OCI-LY7 (cell line): ENCODE results near the gene TULP4. TPM values are rescaled to one million over a fixed set of nuclear protein-coding genes. Genes with fewer than 3 reads are reported as not detected.

ENCODE experiments used
- BruUV-seq: library from RNA; stranded (reverse); fragments of 400-500 nt; replicated peaks from 2 replicates; lab custom pipeline; 2021; lab: Mats Ljungman, UMichigan
- CTCF ChIA-PET: fragments of 300-600 bp; sonication (Branson Sonifier 250); formaldehyde crosslinking; loops from one replicate; lab custom pipeline; 2022; ENCODE audit warnings: antibody characterized with exemption; ENCODE audit not compliant: unreplicated experiment; lab: Charles Lee
- POLR2A ChIA-PET: fragments of 300-600 bp; sonication (Branson Sonifier 250); formaldehyde crosslinking; loops from one replicate; lab custom pipeline; 2022; ENCODE audit warnings: antibody characterized with exemption; lab: Charles Lee
- DNase-seq: peaks from one replicate; pipeline ENCODE4 v3.0.0-alpha.2; 2015; ENCODE audit warnings: low spot score
- H2AFZ ChIP-seq: fragments of 200-600 bp; sonication (generic), shearing (Covaris generic); 2 replicates; pipeline ENCODE4 v1.6.1; 2014; ENCODE audit warnings: mild to moderate bottlenecking, antibody characterized with exemption, low read length, moderate library complexity
- H3K27ac ChIP-seq: fragments of 200-600 bp; sonication (generic); 2 replicates; pipeline ENCODE4 v1.5.1; 2014; ENCODE audit warnings: mixed run types, low read depth, mild to moderate bottlenecking, moderate library complexity, low read length, inconsistent platforms; ENCODE audit not compliant: poor library complexity, severe bottlenecking
- H3K36me3 ChIP-seq: fragments of 200-600 bp; sonication (generic); 2 replicates; pipeline ENCODE4 v1.6.1; 2014; ENCODE audit warnings: mild to moderate bottlenecking, antibody characterized with exemption, low read length, moderate library complexity, mixed read lengths; ENCODE audit not compliant: insufficient read depth
- H3K4me1 ChIP-seq: fragments of 200-600 bp; sonication (generic); 2 replicates; pipeline ENCODE4 v1.5.1; 2014; ENCODE audit warnings: mild to moderate bottlenecking, low read length; ENCODE audit not compliant: insufficient read depth, poor library complexity, severe bottlenecking
- H3K4me2 ChIP-seq: fragments of 200-600 bp; sonication (generic); 2 replicates; pipeline ENCODE4 v1.6.1; 2014; ENCODE audit warnings: mild to moderate bottlenecking, low read length
- H3K4me3 ChIP-seq: fragments of 200-600 bp; sonication (generic); 2 replicates; pipeline ENCODE4 v1.5.1; 2014; ENCODE audit warnings: mild to moderate bottlenecking, low read depth, low read length; ENCODE audit not compliant: poor library complexity, severe bottlenecking
- H3K79me2 ChIP-seq: fragments of 200-600 bp; sonication (generic); 2 replicates; pipeline ENCODE4 v1.6.1; 2016; ENCODE audit warnings: low read depth, mild to moderate bottlenecking, low read length, moderate library complexity, mixed read lengths; ENCODE audit not compliant: insufficient read depth
- H3K9me2 ChIP-seq: fragments of 200-600 bp; sonication (generic); 2 replicates; pipeline ENCODE4 v1.6.1; 2016; ENCODE audit warnings: mild to moderate bottlenecking, low read length, mixed read lengths; ENCODE audit not compliant: insufficient read depth
- H3K9me3 ChIP-seq: fragments of 200-600 bp; sonication (generic); 2 replicates; pipeline ENCODE4 v1.6.1; 2014; ENCODE audit warnings: mild to moderate bottlenecking, mixed run types, low read length, mixed read lengths
- H4K20me1 ChIP-seq: fragments of 200-600 bp; sonication (generic); 2 replicates; pipeline ENCODE4 v1.6.1; 2014; ENCODE audit warnings: mild to moderate bottlenecking, antibody characterized with exemption, low read length, moderate library complexity, mixed read lengths; ENCODE audit not compliant: insufficient read depth
- CTCF ChIP-seq: fragments of 200-600 bp; sonication (generic); conservative IDR thresholded peaks from 2 replicates; pipeline ENCODE4 v1.5.1; 2014; ENCODE audit warnings: mild to moderate bottlenecking, antibody characterized with exemption, low read length, moderate library complexity, mixed read lengths
- EZH2phosphoT487 ChIP-seq: fragments of 200-600 bp; sonication (generic); IDR thresholded peaks from 2 replicates; pipeline ENCODE4 v1.6.1; 2018; ENCODE audit warnings: low read depth, borderline replicate concordance, mild to moderate bottlenecking, mixed run types, antibody characterized with exemption, low read length, moderate library complexity, mixed read lengths
- intact Hi-C: fragments of 100-400 bp; cut with micrococcal nuclease; formaldehyde crosslinking; loops from one replicate; pipeline ENCODE4 v1.10.0; 2022; ENCODE audit not compliant: unreplicated experiment
- total RNA-seq, 2 experiments: library from RNA; depleted of rRNA in 1 of 2; stranded (reverse); fragments of >200 nt in 1 of 2; shearing (Covaris generic) in 1 of 2; gene quantifications; 2 replicates each; pipeline ENCODE4 v1.2.3, GENCODE V29; 2014 to 2022

TULP4 gene
- total RNA-seq, 2 experiments from 2014 or later, result 62.1 to 64.8 TPM

GRCh38 chr6:158311626-158312025 lies 639 bp upstream of the TULP4 start:
- Histone ChIP-seq H2AFZ (no peak overlapping the region), H3K36me3 (peaks cover 56% of the 10 kb centered on the region), H3K4me1 (no peaks in the 10 kb centered on the region), H3K4me2 (no peak overlapping the region), H3K4me3 (no peak overlapping the region), H3K79me2 (no peaks in the 10 kb centered on the region), H4K20me1 (no peaks in the 10 kb centered on the region), H3K9me2 (no peaks in the 10 kb centered on the region), H3K9me3 (peaks cover under 1% of the 10 kb centered on the region; the same call in 1 of the 2 replicates), H3K27ac (no peak overlapping the region)
- no TSS peak for BruUV-seq
- DNase-seq, result no peak
- POLR2A ChIA-PET, result no interaction called here
- CTCF ChIA-PET, result no interaction called here
- TF ChIP-seq CTCF (no peak), EZH2phosphoT487 (no peak)
- intact Hi-C loops, result no loop called here

GRCh38 chr6:158312672-158313397 lies 570 bp downstream of the TULP4 start:
- DNase-seq, result no peak
- H3K27ac ChIP-seq, result no peak overlapping the region
- H3K4me1 ChIP-seq, result no peaks in the 10 kb centered on the region
- intact Hi-C loops, result no loop called here
- H4K20me1 ChIP-seq, result no peaks in the 10 kb centered on the region
- no peaks in the 10 kb centered on the region for H3K9me2 ChIP-seq
- TSS peak; percentile 80 for BruUV-seq
- ChIA-PET POLR2A (interaction anchor here (0.5 to 0.7 kb wide), 2 partner anchors 518 to 602 kb away, joined by 3 to 6 read pairs; no protein-coding TSS in a partner anchor), CTCF (no interaction called here)
- H3K36me3 ChIP-seq, result peaks cover 60% of the 10 kb centered on the region
- no peak overlapping the region for H3K4me2 ChIP-seq
- no peak overlapping the region for H2AFZ ChIP-seq
- H3K4me3 ChIP-seq, result no peak overlapping the region
- no peaks in the 10 kb centered on the region for H3K79me2 ChIP-seq
- H3K9me3 ChIP-seq, result peaks cover 4% of the 10 kb centered on the region; the same call in 1 of the 2 replicates
- no peak for TF ChIP-seq CTCF
- no peak for TF ChIP-seq EZH2phosphoT487

GRCh38 chr6:158313989-158314388 lies 1.7 kb downstream of the TULP4 start:
- no TSS peak for BruUV-seq
- Histone ChIP-seq H3K4me3 (no peak overlapping the region), H3K9me2 (no peaks in the 10 kb centered on the region), H3K36me3 (peaks cover 60% of the 10 kb centered on the region), H2AFZ (no peak overlapping the region), H3K4me1 (no peaks in the 10 kb centered on the region), H4K20me1 (no peaks in the 10 kb centered on the region), H3K27ac (no peak overlapping the region), H3K79me2 (peaks cover 4% of the 10 kb centered on the region; the same call in 1 of the 2 replicates), H3K9me3 (peaks cover 4% of the 10 kb centered on the region; the same call in 1 of the 2 replicates), H3K4me2 (no peak overlapping the region)
- DNase-seq, result no peak
- ChIA-PET CTCF (no interaction called here), POLR2A (interaction anchor here (0.7 kb wide), 1 partner anchor 601 kb away, joined by 3 read pairs; no protein-coding TSS in a partner anchor)
- no peak for TF ChIP-seq CTCF
- no peak for TF ChIP-seq EZH2phosphoT487
- intact Hi-C loops, result no loop called here
